ENCODE results near the gene SH3BGRL3.
A peak's percentile ranks its signal among the peaks of the same experiment; 100 is the strongest.
"Not testable (repeated sequence)": the region's sequence is repeated elsewhere in the genome, so short reads cannot be mapped to it uniquely, and the experiment has no call there.

Gene SH3BGRL3

DNA sequence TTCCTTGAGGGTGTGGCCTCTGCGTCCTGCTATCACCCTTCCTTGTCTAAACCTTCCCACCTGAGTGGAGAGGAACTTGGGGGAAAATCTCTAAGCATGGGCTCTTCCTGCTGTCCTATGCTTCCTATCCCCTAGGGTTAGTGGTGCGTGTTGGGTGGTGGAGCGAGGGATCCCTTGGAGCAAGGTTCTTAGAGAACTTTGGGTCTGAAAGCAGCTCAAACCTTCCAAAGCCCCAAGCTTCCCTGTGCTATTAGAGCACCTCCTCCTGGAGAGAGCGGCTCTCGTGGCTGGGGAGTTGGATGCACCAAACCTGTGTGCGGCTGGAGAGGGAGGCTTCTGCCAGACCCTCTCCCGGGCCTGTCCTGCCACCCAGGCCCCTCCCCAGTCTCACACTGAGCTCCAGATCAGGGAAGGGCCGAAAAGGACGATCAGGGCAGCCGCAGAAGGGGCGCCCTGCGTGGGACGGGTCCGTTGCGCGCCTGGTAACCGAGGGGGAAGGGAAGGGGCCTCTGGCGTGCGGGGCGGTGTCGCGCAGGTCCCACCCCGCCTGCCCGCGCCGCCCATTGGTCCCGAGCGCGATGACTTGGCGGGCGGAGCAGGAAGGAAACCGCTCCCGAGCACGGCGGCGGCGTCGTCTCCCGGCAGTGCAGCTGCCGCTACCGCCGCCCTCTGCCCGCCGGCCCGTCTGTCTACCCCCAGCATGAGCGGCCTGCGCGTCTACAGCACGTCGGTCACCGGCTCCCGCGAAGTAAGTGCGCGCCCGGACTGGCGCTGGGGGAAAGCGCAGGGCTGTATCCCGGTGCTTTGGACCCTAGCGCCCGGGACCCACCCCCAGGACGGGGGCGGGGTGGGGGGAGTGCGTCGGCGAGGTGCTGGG lies at the start of gene SH3BGRL3:
TSS of gene SH3BGRL3 (plus strand) at position 631 of the 877 bp plus-strand sequence. CDS start at position 701, 70 bp downstream.
- peak; percentile 62 for DNase-seq (ENCODE audit: low read depth)
- H3K4me3 ChIP-seq (ENCODE audit: low read depth, low read length), result peak within 1 kb of the TSS; percentile 86

DNA sequence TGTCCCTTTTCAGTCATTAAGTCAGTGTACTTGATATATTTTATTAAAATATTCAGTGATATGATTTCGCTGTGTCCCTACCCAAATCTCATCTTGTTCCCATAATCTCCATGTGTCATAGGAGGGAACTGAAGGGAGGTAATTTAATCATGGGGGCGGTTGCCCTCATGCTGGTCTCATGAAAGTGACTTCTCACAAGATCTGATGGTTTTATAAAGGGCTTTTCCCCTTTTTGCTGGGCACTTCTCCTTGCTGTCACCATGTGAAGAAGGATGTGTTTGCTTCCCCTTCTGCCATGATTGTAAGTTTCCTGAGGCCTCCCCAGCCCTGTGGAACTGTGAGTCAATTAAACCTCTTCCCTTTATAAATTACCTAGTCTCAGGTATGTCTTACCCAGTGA lies 49.2 kb upstream of the SH3BGRL3 start:
- not testable (repeated sequence) for DNase-seq (ENCODE audit: low read depth); H3K4me3 ChIP-seq (ENCODE audit: low read depth, low read length)

DNA sequence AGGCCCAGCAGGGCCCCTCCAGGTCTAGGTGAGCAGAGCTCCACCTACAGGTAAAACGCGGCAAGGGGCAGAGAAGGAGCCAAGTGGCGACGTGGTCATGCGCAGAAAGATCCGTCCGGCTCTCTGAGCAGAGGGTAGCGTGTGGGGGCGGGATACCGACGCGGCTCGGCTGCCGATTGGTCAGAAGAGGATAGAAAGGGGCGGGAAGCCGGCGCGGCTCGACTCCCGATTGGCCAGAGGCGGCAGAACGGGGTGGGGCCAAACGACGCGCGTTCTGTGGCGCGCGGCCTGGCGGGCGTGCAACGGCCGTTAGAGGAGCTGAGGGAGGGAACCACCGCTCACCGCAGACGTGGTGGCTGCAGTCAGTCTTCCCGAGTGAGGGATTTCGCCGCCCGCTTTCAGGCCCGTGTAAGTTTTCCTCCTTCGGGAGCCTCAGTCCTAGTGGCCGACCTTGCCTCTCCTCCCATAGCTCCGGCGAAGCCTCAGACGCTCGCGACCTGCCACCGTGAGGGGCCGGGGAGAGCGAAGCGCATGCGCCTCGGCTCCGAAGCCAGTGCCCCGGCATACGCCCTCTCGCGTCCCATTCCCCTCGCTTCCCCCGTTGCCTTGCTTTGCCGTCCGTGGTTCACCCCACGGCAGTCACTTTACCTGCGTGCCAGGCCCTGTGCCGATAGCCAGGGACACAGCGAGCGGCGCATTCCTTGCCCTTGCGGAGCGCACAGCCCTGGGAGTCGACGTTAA lies 45.8 kb upstream of the SH3BGRL3 start, which contains the start of gene CEP85:
TSS of gene CEP85 (plus strand) at position 298 of the 741 bp plus-strand sequence. CDS start 5,584 bp downstream, outside the sequence.
- peak within 1 kb of the TSS; percentile 90 for H3K4me3 ChIP-seq (ENCODE audit: low read depth, low read length)
- DNase-seq (ENCODE audit: low read depth), result peak; percentile 85

DNA sequence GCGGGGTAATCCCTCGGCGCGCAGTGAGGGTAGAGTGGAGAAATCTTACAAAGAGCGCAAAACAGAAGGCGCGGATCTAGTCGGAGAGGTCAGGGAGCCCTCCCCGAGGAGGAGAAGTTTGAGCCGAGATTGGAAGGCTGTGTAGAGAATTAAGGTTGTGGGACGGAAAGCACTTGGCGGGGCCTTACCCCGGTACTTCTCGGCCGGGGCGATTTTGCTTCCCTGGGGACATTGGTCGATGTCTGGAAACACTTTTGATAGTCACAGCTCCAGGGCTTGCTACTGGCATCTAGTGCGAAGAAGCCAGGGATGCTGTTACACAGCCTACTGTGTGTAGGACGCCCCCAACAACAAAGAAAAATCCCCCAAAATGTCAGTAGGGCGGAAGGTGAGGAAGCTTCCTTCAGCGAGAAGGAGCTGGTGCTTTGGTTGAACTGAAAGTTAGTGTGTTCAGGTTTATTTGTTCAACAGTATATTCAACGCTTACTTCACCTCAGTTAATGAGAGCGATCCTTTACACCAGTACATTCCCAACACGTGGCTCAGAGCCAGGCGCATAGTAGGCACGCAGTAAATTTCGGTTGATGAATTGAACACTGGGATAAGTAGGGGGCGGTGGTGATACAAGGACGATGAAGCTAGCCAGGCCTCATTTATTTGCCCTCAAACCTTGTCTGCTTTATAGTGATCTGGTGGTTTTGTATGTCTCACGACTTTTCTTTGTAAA lies 45.1 kb upstream of the SH3BGRL3 start:
- DNase-seq (ENCODE audit: low read depth), result no peak
- peak overlapping the region; percentile 90 for H3K4me3 ChIP-seq (ENCODE audit: low read depth, low read length)

DNA sequence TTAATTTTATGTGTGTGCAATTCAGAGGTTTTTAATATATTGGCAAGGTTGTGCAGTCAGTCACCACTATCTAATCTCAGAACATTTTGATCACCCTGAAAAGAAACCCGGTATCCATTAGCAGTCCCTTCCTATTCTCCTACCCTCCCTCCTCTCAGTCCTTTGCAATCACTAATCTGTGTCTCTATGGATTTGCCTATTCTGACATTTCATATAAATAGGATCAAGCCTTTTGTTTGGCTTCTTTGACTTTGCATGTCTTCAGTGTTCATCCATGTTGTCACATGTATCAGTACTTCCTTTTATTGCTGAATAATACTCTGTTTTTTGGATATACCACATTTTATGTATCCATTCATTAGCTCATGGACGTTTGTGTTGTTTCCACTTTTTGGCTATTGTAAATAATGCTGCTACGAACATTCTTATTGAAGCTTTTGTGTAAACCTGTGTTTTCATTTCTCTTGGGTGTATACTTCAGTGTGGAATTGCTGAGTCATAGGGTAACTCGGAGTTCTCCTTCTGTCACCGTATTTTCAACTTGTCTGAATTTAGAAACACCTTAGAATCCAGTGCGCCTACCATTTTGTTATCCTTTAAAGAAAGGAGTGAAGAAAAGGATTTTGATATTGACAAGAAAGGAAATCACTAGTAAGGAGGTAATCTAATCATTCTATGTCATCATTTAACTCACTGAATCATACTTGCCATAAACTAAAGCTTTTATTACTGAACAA lies 42.5 kb upstream of the SH3BGRL3 start:
- no peak for DNase-seq (ENCODE audit: low read depth)

DNA sequence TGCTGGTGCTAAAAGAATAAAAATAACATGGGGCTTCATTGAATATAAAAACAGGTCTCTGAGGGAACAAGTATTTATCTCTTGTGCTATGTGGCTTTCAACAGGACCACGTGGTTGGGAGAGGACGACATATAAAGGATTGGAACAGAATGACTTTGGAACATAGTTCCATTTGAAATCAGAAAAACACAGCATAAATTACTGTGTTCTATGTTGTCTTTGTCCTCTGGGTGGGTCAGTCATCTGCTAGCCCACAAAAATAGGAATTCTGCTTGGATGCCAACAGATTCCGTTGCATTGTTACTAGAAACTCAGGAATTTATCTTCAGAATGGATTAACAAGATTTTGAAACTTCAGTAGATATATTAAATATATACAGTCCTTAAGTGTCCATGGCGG lies 40.0 kb upstream of the SH3BGRL3 start:
- H3K4me3 ChIP-seq (ENCODE audit: low read depth, low read length), result no peak overlapping the region
- DNase-seq (ENCODE audit: low read depth), result no peak

More for the DNA sequence above, 42.5 kb upstream of the SH3BGRL3 start:
- H3K4me3 ChIP-seq (ENCODE audit: low read depth, low read length), result no peak overlapping the region

DNA sequence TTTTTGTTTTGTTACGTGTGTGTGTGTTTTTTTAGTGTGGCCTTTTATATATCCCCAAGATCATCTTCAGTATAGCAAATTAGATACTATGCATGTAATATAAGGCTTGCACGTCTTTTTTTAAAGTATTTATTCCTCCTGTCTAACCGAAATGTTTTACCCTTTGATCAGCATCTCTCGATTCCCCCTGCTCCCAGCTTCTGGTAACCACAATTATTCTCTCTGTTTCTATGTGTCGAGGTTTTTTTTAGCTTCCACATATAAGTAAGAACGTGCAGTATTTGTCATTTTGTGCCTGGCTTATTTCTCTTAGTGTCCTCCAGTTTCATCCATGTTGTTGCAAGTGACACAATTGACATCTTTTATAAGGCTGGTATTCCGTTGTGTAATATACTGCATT lies 27.2 kb upstream of the SH3BGRL3 start:
- H3K4me3 ChIP-seq (ENCODE audit: low read depth, low read length), result no peak overlapping the region
- no peak for DNase-seq (ENCODE audit: low read depth)

DNA sequence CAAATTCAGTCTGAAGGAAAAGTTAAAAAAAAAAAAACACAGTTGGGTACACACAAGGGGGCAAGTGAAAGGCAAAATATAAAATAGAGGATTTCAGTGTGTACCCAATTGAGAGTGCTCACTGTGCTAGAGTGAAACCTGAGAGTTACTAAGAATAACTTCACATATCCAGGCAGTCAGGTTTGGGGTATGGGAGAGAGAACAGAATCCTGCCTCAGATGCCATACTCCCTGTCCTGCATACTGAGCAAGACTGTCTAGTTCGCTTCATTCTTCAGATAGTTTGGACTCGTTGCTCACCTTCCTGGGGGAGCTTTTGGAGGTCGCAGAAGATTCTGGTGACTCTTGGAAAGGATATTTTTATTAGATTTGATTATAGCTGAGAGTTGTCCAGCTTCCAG lies 25.5 kb upstream of the SH3BGRL3 start:
- H3K4me3 ChIP-seq (ENCODE audit: low read depth, low read length), result no peak overlapping the region
- DNase-seq (ENCODE audit: low read depth), result no peak

DNA sequence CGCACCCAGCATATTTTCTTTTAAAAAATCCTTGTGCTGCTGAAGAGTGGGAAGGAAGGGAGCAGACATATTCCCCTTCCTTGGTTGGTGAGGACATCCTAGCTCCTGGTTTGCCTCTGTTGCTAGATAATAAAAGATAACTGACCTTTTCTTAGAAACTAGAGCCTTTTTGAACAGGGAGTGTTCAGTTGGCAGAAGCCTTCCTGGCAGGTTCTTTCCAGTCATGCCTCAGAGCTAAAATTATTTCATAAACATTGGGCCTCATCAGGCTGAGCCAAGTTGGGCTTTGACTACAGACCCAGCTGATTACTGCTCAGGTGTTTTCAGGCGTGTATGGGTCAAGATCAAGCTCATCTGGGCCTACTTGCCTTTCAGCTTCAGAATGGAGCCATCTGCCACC lies 22.7 kb upstream of the SH3BGRL3 start:
- H3K4me3 ChIP-seq (ENCODE audit: low read depth, low read length), result no peak overlapping the region
- no peak for DNase-seq (ENCODE audit: low read depth)

DNA sequence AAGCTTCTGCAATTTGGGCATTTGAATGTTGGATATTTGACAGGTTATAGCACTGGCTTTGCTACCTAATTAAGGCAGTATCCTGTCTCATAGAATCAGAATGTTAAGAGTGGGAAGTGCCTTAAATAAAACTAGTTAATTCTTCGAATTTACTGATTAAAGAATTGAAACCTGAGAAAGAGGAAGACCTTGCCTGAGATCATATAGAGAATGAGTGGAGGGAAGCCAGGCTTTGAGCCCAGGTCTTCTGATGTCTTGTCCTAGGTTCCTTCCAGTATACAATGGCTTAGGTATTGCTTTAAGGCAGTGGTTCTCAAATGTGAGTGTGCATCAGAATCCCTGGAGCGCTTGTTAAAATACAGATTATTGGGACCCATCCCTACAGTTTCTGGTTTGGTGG lies 20.9 kb upstream of the SH3BGRL3 start:
- no peak for DNase-seq (ENCODE audit: low read depth)
- H3K4me3 ChIP-seq (ENCODE audit: low read depth, low read length), result no peak overlapping the region

DNA sequence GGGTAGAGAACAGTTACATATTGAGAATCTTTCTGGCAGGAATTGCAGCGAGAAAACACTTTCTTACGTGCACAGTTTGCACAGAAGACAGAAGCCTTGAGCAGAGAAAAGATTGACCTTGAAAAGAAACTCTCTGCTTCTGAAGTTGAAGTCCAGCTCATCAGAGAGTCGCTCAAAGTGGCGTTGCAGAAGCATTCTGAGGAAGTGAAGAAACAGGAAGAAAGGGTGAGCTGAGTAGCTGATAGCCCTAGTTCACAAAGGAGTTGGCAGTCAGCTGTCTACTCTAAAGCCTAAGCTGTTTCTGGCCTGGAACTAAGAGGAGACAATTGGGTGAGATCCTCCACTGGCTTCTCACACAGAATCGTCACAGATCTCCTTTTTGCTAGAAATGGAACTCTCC lies 20.3 kb upstream of the SH3BGRL3 start:
- no peak for DNase-seq (ENCODE audit: low read depth)

DNA sequence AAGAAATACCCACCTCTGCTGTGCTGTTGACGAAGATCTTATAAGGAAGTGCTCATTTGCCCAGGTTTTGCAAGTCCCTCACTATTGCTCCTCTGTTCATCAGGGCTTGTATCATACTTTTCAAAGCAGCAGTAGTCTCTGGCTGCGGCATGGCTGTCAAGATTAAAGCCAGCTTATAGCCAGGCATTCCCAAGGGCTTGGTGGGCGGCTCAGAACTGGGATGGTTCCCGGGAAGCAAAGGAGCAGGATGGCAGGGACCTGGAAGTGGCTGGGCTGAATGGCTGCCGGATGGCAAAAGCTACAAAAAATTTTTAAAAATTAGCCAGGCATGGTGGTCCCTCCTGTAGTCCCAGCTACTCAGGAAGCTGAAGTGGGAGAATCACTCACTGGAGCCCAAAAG lies 16.7 kb upstream of the SH3BGRL3 start:
- H3K4me3 ChIP-seq (ENCODE audit: low read depth, low read length), result no peak overlapping the region
- DNase-seq (ENCODE audit: low read depth), result no peak

More for the DNA sequence above, 20.3 kb upstream of the SH3BGRL3 start:
- H3K4me3 ChIP-seq (ENCODE audit: low read depth, low read length), result no peak overlapping the region

DNA sequence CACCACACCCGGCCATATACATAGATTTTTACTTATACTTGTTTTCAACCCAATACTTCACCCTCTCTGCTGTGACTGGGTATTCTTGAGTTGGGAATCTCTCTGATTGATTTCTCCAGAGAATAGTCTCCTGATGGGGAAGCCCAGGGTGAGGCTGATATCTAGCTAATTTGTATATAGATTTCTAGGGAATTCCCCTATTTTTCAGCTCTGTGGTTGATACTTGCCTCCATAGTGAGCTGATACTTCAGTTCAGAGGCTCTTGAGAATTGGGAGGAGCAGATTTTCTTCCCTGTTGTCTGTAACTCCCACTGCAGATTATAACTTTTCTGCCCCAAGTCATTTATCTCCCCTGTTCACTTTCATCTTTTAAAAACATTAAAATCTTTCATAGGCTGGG lies 14.5 kb upstream of the SH3BGRL3 start:
- DNase-seq (ENCODE audit: low read depth), result no peak
- H3K4me3 ChIP-seq (ENCODE audit: low read depth, low read length), result no peak overlapping the region

DNA sequence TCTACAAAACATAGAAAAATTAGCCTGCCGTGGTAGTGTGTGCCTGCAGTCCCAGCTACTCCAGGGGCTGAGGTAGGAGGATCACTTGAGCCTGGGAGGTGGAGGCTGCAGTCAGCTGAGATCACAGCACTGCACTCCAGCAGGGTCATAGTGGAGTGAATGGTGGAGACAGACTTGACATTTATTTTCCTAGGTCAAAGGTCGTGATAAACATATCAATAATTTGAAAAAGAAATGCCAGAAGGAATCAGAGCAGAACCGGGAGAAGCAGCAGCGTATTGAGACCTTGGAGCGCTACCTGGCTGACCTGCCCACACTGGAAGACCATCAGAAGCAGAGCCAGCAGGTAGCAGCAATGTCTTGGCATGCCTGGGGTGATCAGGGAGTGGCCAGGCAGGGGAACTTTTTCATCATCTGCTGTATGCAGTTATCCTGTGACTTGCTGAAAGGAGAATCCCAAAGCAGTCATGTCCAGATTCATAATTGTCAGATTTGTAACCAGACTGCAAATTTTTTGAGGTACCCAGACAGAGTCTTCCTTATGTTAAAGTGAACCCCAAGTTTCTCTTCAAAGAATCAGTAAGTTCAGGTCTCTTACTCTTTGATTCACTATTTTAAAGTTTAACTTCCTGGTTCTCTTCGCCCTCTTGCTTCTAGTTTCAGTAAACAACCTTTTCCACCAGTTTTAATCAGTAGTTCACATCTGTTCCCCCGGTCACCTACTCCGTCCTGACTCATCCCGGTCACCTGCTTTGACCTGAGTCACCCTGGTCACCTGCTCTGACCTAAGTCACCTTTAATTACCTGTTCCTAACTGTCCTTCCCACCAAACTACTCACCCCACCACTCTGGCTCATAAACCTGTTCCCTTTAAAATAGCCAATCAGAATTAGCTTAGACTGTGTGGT lies 11.3 kb upstream of the SH3BGRL3 start:
- H3K4me3 ChIP-seq (ENCODE audit: low read depth, low read length), result no peak overlapping the region
- DNase-seq (ENCODE audit: low read depth), result no peak

DNA sequence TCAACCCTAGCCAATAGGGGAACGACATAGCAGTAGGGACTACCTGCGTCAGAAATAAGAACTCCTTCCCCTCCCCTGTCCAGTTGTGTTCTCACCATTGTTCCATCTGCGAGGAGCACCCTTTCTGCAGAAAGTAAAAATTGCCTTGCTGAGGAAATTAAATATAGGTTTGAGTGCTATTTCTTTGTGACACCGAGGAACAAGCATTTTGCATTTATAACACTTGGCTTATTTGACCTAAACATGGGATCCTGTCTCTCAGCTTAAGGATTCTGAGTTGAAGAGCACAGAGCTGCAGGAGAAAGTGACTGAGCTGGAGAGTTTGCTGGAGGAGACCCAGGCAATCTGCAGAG lies 10.7 kb upstream of the SH3BGRL3 start:
- no peak overlapping the region for H3K4me3 ChIP-seq (ENCODE audit: low read depth, low read length)
- no peak for DNase-seq (ENCODE audit: low read depth)

DNA sequence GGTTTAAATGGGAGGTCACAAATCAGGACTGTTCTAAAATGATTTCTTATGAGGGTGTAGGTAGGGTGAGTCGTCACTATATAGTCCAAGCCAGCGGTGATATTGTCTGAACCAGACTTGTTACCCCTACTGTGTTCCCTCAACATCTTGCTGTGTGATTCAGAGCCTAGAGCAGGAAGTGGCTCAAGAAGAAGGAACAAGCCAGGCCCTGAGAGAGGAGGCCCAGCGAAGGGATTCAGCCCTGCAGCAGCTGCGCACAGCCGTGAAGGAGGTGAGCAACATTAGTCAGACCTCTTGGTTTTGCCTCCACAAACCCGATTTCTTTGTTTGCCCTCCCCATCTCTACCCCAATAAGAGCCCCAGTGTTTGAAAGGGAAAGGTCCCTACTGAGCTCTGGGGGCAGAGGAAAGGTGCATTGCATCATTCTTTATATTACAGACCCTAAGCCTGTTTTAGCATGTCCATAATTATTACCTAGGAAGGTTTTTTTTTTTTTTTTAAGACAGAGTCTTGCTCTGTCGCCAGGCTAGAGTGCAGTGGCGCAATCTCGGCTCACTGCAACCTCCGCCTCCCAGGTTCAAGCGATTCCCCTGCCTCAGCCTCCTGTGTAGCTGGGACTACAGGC lies 5.0 kb upstream of the SH3BGRL3 start:
- peak; percentile 64 for DNase-seq (ENCODE audit: low read depth)
- no peak overlapping the region for H3K4me3 ChIP-seq (ENCODE audit: low read depth, low read length)

DNA sequence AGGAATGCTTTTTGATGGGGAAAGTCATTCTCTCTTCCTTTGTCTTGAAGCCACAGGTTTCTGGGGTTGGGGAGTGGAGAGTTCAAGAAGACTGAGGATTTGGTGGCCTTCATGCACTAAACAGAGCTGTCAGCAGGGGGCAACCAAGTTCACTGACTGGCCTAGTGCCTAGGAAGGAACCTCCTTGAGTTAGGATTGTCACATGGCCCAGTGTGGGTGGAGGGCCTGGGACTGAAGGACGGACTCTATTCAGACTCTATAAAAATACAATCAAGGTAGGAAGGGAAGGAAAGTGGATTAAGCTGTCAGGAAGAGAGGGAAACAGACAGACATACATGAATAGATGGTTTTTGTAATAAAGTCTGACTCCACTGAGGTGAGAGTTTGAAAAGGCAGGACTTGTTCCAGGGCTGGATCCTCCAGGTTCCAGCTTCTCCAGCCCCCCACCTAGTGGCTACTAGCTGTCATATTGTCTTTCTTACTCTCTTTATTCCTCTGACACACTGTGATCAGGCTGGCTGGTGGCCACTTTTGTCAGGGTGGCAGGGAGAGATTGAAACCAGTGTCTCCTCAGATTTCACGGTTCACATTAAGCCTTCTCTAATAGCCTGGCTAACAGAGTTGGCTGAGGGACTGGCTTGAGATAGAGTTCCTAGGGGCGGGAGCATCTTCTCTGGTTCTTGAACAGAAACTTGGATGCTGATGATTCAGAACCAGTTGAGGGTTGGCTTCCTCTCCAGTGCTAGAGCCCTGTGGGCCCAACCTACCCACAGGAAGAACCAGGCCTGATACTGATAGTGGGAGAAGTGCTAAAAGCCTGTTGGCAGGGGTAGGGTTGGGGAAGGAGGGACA lies 4.1 kb upstream of the SH3BGRL3 start:
- DNase-seq (ENCODE audit: low read depth), result peak; percentile 96

More for the DNA sequence above, 4.1 kb upstream of the SH3BGRL3 start:
- H3K4me3 ChIP-seq (ENCODE audit: low read depth, low read length), result peak overlapping the region; percentile 3

All from skeletal muscle cell (primary cell).